Measurements from ENCODE around the gene RGS2.

Gene RGS2

GRCh38 chr1:192808518-192809306 is at the start of gene RGS2:
Gene RGS2 (plus strand): TSS chr1:192809039. CDS start chr1:192809072, 33 bp downstream.
- DNase-seq = peak; percentile 81 to 94

GRCh38 chr1:192759104-192759503 is 49.7 kb upstream of the RGS2 start:
- DNase-seq = no peak

GRCh38 chr1:192762265-192762664 is 46.6 kb upstream of the RGS2 start:
- no peak for DNase-seq

GRCh38 chr1:192763243-192763642 is 45.6 kb upstream of the RGS2 start:
- DNase-seq = no peak

GRCh38 chr1:192763756-192764155 is 45.1 kb upstream of the RGS2 start:
- DNase-seq = peak in 1 of 2 donors; percentile 6

- no peak for DNase-seq
Observed at GRCh38 chr1:192764675-192765074, 44.2 kb upstream of the RGS2 start.

GRCh38 chr1:192766009-192766625 is 42.7 kb upstream of the RGS2 start:
- DNase-seq = no peak

GRCh38 chr1:192766876-192767275 is 42.0 kb upstream of the RGS2 start:
- no peak for DNase-seq

GRCh38 chr1:192767798-192768197 is 41.0 kb upstream of the RGS2 start:
- no peak for DNase-seq

GRCh38 chr1:192768463-192768862 is 40.4 kb upstream of the RGS2 start:
- DNase-seq = no peak

- DNase-seq = no peak
Observed at GRCh38 chr1:192771341-192771740, 37.5 kb upstream of the RGS2 start.

GRCh38 chr1:192775631-192776030 is 33.2 kb upstream of the RGS2 start:
- no peak for DNase-seq

- DNase-seq = no peak
Observed at GRCh38 chr1:192776206-192776605, 32.6 kb upstream of the RGS2 start.

GRCh38 chr1:192776998-192777397 is 31.8 kb upstream of the RGS2 start:
- no peak for DNase-seq

- no peak for DNase-seq
Observed at GRCh38 chr1:192783791-192784190, 25.0 kb upstream of the RGS2 start.

GRCh38 chr1:192784397-192784796 is 24.4 kb upstream of the RGS2 start:
- DNase-seq = no peak

GRCh38 chr1:192786576-192786975 is 22.3 kb upstream of the RGS2 start:
- no peak for DNase-seq

- peak; percentile 76 to 84 for DNase-seq
Observed at GRCh38 chr1:192787914-192788585, 20.8 kb upstream of the RGS2 start.

GRCh38 chr1:192789871-192790270 is 19.0 kb upstream of the RGS2 start:
- DNase-seq = peak; percentile 79 to 85

GRCh38 chr1:192792628-192793027 is 16.2 kb upstream of the RGS2 start:
- DNase-seq = no peak

- no peak for DNase-seq
Observed at GRCh38 chr1:192793983-192794767, 14.7 kb upstream of the RGS2 start.

- DNase-seq = no peak
Observed at GRCh38 chr1:192794768-192795035, 14.1 kb upstream of the RGS2 start.

- DNase-seq = no peak
Observed at GRCh38 chr1:192795916-192796618, 12.8 kb upstream of the RGS2 start.

Measured in inflammatory macrophage treated with lipopolysaccharide for 1 hour (primary cell).